Measurements from ENCODE around the gene BMF.
"Not testable (repeated sequence)": the region's sequence is repeated elsewhere in the genome, so short reads cannot be mapped to it uniquely, and the experiment has no call there.

The BMF gene

DNA sequence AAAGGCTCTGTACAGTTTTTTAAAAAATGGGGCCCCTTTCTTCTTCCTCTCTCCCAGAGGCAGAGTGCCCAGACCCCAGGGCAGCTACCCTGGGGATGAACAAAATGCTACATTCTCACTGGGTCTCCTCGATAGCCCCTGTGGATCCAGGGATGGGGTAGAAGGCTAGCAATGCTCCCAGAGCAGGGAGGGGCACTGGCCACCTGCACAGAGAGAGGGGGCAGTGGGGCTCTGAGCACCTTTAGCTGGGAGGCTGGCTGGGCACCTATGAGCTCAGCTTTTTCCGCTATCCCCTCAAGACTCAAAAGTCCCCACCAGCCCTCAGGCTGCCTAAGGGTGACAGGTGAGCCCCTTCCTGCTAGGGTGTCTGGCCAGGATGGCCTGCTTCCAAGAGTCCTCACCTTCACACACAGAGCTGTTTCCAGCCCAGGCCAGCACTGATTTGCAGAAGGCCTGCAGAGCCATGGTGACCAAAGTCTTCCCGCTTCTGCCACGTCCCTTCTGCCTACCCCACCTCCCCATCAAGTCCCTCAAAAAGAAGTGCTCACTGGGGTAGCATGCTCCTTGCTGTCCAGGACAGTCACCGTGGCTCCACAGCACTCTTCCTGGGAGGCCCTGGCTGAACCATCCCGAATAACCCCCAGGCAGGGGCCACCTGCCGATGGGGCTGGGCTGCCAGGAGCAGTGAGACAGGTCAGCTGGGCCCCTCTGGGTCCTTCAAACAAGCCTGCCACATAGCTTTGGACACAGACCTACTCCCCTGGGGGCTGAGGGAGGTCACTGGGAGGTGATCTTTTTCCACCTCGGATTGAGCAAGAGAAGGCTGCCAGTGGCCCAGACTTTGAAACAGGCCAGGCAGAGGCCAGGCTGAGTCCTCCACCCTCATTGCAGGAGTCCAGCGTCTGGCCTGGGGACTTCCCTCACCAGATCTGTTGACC lies 20.4 kb downstream of the BMF start:
- no peak for DNase-seq (ENCODE audit: low read depth)

DNA sequence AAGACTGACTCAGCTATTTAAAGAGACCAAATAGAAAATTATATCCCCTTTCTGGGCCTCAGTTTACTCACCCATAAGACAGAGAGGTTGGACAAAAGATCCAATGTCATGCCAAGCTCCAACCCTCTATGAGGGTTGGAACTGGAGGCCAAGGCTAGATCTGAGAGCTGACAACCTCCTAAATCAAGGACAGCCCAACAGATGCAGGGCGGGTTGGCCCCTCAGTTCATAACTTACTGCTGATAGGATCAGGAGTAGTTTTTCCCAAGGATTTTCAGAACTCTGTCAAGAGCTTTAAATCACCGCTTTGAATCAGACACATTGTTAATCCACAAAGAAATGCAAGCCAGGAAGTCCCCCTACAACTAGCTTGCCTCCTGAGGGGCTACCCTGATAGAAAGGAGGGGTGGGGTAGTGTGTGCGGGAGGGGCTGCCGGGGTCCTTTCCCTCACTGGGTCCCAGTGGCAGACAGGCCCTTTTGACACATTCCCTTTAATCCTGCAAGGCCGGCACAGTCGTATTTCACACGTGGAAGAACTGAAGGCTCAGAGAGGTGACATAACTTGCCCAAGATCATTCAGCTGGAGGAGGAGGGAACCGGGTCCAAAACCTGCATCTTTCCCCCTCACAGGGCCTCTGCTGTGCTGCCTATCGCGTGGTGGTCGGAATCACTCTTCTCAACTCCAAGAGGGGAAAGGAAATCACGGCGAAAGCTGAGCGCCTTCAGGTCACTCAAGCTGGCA lies 21.4 kb downstream of the BMF start:
- DNase-seq (ENCODE audit: low read depth): no peak

DNA sequence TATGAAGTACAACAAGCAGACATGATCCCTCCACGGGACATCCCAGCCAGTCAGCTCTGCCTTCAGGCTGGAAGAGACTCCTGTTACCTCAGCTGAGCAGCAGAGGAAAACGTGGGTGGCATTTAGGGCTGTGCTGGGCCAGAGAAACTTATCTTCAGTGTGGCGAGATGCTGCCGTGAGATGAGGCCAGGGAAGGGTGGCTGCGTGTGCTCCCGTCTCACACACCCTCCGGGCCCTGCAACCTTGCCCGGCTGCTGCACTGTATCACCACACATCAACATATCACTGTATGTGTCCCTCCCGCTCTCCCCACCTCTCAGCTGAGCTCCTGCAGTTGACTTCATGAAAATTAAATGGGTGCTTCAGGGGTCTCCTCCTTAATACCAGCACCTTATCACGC lies 23.4 kb downstream of the BMF start:
- DNase-seq (ENCODE audit: low read depth): no peak

DNA sequence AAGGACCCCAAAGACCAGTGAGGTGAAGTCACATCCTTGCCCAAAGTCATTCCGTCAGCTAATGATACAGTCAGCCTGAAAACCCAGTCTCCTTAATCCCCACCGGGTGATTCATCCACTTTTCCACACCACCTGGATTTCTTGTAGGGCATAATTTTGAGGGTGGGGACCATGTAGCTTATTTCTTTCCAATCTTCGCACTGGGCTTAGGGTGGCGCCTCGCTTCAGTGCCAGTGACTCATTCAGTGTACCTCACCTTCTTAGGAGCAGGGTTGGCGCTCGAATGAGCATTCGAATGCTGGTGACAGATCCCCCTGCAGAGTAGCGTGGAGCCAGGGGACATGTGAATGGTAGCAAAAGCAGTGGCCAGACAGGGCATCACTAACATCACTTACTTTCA lies 24.0 kb downstream of the BMF start:
- no peak for DNase-seq (ENCODE audit: low read depth)

DNA sequence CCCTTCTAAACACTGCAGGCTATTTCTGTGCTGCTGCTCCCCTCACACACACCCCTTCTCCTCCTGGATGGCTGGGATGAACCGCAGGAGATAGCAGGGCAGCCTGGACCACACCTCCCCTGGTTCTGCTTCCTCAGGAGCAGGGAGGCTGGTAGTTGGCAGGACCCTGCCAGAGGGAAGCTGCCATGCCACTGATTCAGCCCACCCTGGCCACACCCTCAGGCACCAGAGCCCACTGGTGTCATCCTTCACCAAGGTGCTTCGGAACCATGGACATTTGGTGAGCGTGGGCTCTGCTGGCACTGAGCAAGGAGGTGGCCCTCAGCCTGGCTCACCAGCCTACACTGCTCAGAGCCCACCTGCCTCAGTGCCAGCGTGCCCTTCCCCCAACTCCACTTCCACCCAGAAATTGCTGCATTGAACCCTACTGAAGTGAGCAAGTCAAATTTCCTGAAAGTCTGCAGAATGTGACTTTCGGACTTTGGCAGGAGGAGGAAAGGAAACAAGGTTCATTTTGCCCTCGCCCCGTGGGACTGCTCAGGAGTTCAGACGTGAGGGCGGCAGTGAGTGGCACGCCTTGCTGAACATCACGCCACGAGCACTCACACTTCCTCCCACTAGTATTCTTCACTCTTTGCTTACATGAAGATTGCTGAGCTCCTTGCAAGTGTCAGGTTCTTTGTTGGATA lies 26.3 kb downstream of the BMF start:
- DNase-seq (ENCODE audit: low read depth): no peak

DNA sequence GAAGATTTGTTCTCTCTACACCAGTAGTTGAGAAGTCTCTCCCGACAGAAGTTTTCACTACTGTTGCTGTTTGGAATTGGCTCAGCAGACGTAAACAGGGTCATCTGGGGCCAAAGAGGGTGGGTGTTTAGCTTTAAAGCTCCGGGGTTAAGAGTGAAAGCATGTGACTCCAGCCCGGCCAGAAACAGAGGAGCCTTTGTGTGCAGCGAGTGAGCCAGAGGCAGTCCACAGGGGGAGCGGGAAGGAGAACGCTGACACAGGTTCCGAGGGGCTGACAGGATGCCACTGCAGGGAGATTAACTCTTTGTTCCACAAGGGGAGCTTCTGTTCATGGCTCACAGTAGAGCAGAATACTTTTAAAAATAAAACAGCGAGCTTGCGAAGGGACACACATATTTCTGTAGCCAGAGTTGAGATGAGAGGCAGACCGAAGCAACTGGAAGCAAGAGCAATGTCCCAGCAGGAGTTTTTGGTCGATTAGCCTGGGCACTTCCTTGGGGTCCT lies 26.9 kb downstream of the BMF start:
- no peak for DNase-seq (ENCODE audit: low read depth)

DNA sequence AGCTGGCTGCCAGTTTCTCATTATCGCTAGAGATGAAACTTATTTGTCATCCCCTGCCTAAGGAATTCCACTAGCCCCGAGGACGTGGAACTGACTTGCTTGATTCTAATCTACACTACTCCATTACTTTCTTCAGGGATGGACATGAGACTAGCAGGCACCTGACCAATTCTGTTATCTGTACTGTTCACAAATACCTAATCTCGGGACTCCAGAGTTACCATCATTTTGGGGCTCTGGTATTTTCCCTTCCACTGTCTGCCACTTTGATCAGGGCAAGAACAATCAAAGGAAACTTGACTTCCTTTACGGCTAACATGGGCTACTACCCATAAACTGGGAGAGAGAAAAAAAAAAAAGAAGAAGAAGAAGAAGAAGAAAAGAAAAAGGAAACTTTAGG lies 27.8 kb downstream of the BMF start:
- DNase-seq (ENCODE audit: low read depth): no peak

DNA sequence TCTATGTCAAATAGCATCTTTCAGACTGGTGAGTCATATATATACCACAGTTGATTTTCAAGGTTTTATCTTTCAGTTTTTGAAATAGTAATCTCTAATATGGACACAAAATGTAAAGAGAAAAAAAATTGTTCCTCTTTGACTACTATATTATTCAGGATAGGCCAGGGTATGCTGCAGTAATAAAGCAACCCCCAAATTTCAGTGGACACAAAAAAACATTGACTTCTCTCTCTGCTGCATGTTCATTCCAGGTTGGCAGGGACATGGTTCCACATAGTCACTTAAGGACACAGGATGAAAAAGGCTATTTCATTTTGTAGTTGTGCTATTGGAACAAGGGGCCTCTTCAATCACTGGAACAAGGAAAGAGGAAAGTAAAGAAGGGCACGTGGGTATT lies 28.6 kb downstream of the BMF start:
- no peak for DNase-seq (ENCODE audit: low read depth)

DNA sequence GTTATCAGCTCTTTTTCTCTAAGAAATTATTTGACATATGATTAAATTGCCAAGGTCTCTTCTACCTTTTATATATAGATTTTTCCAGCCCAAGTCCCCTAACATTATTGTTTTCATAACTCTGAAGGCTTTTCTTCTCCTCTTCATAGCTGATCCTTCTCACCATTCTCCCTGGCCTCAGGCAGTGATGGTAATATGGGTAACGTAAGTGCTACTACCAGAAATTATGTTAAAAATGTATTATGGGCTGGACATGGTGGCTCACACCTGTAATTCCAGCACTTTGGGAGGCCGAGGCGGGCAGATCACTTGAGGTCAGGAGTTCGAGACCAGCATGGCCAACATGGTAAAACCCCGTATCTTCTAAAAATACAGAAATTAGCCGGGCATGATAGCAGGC lies 29.2 kb downstream of the BMF start:
- DNase-seq (ENCODE audit: low read depth): no peak

DNA sequence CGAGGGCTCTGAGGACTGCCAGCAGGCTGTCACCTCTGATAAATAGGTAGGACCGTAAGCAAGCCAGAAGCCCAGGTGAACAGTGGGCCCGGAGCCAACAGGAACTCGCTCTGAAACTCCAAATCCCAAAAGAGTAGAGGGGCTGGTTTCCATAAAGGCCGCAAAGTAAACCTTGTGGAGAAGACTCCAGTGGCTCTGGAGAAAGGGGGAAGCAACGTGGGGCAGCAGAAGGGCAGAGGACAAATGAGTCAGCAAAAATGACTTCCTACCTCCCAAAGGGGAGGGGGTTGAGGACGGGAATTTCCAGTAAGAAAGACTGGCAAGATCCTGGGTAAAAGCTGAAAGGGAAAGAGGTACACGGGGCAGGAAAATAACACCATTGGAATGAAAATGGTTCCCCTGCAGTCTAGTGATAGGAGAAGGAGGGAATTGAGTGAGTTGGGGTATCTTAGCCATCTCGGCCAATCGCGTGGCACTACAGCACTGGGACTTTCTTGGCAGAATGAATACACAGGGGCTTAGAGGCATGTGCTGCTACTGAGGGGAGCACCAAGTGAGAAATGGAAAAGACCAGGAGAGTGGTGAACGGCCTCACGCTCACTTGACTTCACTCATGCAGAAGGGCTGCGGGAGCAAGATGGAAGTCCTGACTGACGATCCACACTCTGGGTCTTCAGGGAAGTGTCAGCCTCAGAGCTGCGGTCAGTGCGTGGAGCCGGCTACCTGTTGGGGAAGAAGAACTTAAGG lies 33.2 kb downstream of the BMF start:
- DNase-seq (ENCODE audit: low read depth): no peak

DNA sequence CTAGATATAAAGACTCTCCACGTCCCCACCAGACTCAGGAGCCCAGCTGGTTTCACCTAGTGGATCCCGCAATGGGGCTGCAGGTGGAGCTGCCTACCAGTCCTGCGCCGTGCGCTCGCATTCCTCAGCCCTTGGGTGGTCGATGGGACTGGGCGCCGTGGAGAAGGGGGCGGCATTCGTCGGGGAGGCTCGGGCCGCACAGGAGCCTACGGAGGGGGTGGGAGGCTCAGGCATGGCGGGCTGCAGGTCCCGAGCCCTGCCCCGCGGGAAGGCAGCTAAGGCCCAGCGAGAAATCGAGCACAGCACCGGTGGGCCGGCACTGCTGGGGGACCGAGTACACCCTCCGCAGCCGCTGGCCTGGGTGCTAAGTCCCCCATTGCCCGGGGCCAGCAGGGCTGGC lies 34.0 kb downstream of the BMF start:
- DNase-seq (ENCODE audit: low read depth): not testable (repeated sequence)

DNA sequence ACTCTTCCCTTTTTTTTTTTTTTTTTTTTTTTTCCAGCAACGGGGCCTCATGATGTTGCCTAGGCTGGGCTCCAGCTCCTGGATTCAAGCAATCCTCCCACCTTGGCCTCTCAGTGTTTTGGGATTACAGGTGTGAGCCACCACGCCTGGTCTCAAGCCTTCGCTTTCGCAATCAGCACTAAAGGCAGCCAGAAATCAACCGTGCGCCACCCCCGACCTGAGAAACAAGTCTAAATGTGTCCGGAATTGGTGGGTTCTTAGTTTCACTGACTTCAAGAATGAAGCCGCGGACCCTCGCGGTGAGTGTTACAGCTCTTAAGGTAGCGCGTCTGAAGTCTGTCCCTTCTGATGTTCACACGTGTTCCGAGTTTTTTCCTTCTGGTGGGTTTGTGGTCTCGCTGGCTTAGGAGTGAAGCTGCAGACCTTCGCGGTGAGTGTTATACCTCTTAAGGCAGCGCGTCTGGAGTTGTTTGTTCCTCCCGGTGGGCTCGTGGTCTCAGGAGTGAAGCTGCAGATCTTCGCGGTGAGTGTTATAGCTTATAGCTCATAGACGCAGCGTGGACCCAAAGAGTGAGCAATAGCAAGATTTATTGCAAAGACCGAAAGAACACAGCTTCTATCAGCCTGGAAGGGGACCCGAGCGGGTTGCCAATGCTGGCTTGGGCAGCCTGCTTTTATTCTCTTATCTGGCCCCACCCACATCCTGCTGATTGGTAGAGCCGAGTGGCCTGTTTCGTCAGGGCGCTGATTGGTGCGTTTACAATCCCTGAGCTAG lies 34.8 kb downstream of the BMF start:
- DNase-seq (ENCODE audit: low read depth): not testable (repeated sequence)

DNA sequence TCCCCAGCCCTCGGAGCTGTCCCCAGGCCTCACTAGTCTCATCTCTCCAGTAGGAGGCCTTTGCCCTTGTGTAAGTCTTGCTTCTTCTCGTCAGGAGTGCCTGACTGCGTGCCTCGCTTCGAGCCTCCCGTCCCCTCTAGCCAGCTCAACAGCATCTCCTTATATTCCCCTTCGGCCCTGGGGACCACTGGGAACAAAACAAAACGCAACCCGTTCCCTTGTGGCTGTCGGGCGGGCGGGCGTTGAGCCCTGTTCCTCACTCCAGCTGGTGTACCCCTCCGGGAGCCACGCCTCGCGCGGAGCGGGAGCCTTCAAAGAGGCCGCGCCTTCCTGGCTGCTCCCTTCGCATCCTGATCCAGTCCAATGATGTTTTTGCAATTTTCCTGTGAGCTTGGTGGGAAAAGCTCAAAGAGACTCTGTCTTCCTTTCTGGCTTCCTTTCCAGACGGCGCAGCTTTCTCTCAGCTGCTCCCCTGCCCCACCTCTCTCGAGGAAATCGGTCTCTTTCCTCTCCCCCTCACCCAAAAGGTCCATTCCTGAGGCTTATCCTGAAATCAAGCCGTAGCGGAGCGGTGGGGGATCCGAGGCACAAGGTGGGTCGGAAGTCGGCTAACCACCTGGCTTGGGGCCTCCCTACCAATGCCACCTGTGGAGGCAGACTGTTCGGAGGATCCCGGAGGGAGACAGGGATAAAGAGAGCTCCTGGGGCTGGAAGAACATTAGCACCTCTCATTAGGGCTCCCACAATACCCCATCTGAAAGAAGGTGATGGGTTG lies 36.3 kb downstream of the BMF start:
- no peak for DNase-seq (ENCODE audit: low read depth)

DNA sequence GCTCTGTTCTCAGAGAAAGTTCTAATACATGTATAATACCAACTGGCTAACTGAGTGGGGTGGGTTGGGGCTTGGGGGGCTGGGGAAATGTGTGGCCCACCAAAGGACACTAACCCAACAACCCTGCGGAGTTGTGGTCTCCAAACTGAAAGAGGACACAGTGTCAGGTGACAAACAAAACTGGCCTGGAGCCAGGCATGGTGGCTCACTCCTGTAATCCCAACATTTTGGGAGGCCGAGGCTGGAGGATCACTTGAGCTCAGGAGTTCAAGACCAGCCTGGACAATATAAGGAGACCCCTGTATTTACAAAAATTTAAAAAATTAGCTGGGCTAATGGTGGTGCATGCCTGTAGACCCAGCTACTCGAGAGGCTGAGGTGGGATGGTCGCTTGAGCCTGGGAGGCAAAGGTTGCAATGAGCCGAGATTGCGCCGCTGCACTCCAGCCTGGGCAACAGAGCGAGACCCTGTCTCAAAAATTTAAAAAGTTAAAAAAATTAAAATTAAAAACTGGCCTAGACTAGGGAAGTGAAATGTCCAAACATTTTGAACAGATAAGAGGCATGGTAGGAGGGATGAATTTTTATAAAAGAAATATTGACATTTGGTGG lies 38.0 kb downstream of the BMF start:
- no peak for DNase-seq (ENCODE audit: low read depth)

DNA sequence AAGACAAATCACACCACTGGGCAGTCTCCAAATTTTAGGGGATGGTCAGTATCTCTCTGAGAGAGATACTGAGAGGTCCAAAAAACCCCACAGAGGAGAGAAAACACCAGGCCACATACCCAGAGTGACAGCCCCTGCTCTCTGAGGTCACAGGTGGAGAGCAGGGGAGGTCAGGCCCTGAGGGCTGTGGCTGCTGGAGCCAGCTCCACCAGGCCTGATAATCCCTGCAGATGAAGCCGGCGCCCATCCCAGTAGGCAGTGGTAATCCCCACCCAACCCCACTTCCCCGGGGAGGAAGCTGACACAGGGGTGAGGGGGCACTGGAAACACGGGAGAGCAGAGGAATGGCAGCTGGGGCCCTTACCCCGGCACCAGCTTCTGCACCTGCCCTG lies 38.5 kb downstream of the BMF start:
- DNase-seq (ENCODE audit: low read depth): no peak

DNA sequence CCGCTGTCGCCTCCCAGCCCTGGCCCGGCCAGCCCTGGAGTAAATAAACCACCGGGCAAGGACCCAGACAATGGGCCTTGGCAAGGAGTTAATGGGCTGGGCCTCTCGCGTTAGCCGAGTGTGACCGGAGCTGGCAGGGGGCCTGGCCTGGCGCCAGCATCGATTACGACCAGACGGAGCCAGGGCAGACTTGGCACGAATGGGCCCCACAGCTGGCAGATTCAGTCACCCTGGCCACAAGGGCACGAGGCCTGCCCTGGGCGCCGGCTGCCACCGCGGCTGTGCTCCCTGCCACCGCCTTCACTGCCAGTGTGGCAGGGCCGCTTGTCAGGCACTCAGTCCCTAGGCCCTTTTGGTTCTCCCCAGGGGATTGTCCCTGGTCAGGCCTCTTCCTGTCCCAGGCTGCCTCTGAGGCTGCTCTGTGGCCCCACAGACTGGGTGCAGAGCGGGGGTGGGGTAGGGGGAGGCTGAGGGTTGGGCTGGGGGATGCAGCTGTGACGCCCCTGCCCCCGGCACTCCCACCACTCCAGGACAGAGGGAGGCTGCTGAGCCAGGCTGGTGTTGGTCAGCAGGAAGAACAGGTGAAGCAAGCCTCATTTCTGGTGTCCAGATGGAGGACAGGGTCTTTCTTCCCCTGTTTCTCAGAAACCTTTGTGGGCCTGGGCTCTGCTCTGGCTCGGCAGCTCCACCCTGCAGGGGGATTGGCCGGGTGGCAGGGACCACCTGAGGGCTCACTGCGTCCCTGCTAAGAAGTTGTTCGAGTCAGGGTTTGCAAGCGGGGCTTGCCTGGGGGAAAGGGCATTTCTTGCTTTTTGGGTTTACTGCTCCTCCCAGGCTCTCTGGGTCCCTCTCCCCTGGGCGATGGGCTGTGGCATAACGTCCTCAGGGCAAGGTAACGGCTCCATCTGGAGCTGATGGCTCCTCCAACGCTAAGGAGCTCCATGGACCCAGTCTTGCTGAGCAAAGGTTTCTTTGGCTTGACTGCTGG lies 39.2 kb downstream of the BMF start:
- no peak for DNase-seq (ENCODE audit: low read depth)

DNA sequence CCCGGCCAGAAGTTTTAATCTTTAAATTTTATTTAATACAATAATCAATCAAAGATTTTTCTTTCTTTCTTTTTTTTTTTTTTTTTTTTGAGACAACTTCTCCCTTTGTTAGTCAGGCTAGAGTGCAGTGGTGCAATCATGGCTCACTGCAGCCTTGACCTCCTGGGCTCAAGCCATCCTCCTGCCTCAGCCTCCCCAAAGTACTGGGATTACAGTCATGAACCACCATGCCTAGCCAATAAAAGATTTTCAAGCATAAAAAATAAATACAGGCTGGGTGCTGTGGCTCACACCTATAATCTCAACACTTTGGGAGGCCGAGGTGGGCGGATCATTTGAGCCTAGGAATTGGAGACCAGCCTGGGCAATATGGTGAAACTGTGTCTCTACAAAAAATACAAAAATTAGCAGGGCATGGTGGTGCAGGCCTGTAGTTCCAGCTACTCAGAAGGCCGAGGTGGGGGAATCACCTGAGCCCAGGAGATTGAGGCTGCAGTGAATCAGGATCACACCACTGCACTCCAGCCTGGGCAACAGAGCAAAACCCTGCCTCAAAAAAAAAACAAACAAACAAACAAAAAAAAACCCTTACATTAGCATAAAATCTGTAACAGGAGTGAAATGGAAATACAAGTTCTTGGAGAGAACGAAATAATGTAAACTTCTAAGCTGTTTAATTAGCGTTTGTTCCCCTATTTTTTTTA lies 40.6 kb downstream of the BMF start:
- no peak for DNase-seq (ENCODE audit: low read depth)

DNA sequence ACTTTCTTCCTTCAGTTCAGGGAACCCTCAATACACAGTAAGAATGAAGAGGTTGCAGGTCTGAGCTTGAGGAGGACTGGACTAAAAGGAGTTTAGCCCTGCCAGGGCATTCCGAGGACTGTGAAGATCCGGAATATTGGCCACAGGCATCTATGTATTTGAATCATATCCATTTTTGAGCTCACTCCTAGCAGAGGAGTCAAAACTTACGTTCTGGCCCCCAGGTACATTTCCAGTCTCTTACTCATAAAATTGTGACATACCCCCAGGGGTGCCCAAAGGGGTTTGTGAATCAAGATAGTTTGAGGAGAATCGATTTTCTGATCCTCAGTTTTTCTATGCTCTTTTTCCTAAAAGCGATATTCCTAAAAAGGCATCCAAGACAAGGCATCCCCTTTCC lies 42.1 kb downstream of the BMF start:
- no peak for DNase-seq (ENCODE audit: low read depth)

Data from activated T-cell treated with anti-CD3 and anti-CD28 coated beads for 48 hours (primary cell).